OCI-LY1 (cell line): Measurements from ENCODE around the gene CAD.

Experiments
- EZH2 ChIP-seq: fragments of 200-600 bp; sonication (generic), shearing (Covaris generic); IDR thresholded peaks from 2 replicates; pipeline ENCODE4 v1.8.0; 2017; ENCODE audit warnings: borderline replicate concordance, mixed run types, mild to moderate bottlenecking, antibody characterized with exemption, low read length, moderate library complexity, mixed read lengths
- TF ChIP-seq, protein P1 (sequence below): fragments of 200-600 bp; sonication (generic), shearing (Covaris generic); IDR thresholded peaks from 2 replicates; pipeline ENCODE4 v1.5.1; 2017; ENCODE audit warnings: mild to moderate bottlenecking, antibody characterized with exemption, low read length, moderate library complexity, mixed read lengths

DNA sequence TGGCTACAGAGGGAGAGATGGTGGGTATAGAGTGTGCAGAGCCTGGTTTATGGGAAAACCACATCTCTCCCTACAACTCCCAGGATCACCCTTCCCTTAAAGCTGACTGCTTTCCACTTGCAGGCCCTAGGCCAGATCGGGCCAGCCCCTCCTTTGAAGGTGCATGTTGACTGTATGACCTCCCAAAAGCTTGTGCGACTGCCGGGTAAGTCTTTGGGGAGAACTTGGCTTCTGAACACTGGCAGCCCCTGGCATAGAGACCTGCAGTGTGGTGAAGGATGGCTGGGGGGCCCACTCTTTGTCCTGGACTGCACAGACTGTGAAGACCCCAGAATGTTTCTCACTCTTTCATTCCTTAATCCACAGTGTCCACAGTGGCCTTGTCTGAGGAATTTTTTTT, 19.5 kb downstream of the CAD start:
- TF ChIP-seq, protein P1, sequence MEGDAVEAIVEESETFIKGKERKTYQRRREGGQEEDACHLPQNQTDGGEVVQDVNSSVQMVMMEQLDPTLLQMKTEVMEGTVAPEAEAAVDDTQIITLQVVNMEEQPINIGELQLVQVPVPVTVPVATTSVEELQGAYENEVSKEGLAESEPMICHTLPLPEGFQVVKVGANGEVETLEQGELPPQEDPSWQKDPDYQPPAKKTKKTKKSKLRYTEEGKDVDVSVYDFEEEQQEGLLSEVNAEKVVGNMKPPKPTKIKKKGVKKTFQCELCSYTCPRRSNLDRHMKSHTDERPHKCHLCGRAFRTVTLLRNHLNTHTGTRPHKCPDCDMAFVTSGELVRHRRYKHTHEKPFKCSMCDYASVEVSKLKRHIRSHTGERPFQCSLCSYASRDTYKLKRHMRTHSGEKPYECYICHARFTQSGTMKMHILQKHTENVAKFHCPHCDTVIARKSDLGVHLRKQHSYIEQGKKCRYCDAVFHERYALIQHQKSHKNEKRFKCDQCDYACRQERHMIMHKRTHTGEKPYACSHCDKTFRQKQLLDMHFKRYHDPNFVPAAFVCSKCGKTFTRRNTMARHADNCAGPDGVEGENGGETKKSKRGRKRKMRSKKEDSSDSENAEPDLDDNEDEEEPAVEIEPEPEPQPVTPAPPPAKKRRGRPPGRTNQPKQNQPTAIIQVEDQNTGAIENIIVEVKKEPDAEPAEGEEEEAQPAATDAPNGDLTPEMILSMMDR, result no peak
- no peak for TF ChIP-seq EZH2
